GM12878 (cell line): Measurements from ENCODE around the gene KRT14. TPM values are rescaled to one million over a fixed set of nuclear protein-coding genes. Genes with fewer than 3 reads are reported as not detected.

ENCODE experiments used
- ATAC-seq: fragments of 200-7000 bp; cut with Tn5 transposase; 3 replicates; pipeline ENCODE4 v1.9.1; 2020; ENCODE audit warnings: mild to moderate bottlenecking, moderate library complexity
- BruUV-seq: library from RNA; stranded (reverse); fragments of 400-500 nt; replicated peaks from 2 replicates; lab custom pipeline; 2021; lab: Mats Ljungman, UMichigan
- CTCF ChIA-PET: fragments of 300-600 bp; sonication (Branson Sonifier 250); formaldehyde crosslinking; extraction: SDS; loops from one replicate; lab custom pipeline; 2021; ENCODE audit warnings: inconsistent platforms; lab: Yijun Ruan, JAX
- POLR2A ChIA-PET: fragments of 350-600 bp; formaldehyde crosslinking; extraction: SDS; loops from one replicate; lab custom pipeline; 2021; ENCODE audit warnings: inconsistent platforms; lab: Charles Lee
- RAD21 ChIA-PET: fragments of 300-600 bp; sonication (Branson Sonifier 250); formaldehyde crosslinking; loops from one replicate; lab custom pipeline; 2023; ENCODE audit warnings: antibody characterized with exemption; ENCODE audit not compliant: unreplicated experiment; lab: Charles Lee
- SMC1A ChIA-PET: fragments of 300-600 bp; sonication (Branson Sonifier 250); formaldehyde crosslinking; loops from one replicate; lab custom pipeline; 2023; ENCODE audit not compliant: unreplicated experiment, uncharacterized antibody; lab: Charles Lee
- DNase-seq: peaks from one replicate; pipeline ENCODE4 v3.0.0-alpha.2; 2011; ENCODE audit warnings: low read depth, low spot score
- FAIRE-seq: peaks from 3 replicates; lab custom pipeline; 2011; peaks lifted over from hg19 to GRCh38; lab: Jason Lieb, UNC
- H2AFZ ChIP-seq: 2 replicates; pipeline ENCODE4 v1.6.0; 2011; ENCODE audit warnings: low read depth, low read length, control low read depth; ENCODE audit not compliant: control insufficient read depth
- H3K27ac ChIP-seq: 2 replicates; pipeline ENCODE4 v1.5.1; 2011; ENCODE audit warnings: control low read depth; ENCODE audit not compliant: control insufficient read depth, insufficient read depth
- H3K27me3 ChIP-seq, 2 experiments: replicated peaks in 1 of 2; 2 replicates each; pipeline versions ENCODE4 v1.6.0 to v1.6.1; 2011; ENCODE audit warnings: low read length in 1 of 2; ENCODE audit not compliant: control insufficient read depth in 2 of 2, insufficient read depth in 2 of 2
- H3K36me3 ChIP-seq, 2 experiments: 2 replicates each; pipeline ENCODE4 v1.5.1; 2011; ENCODE audit warnings: low read length in 1 of 2; ENCODE audit not compliant: control insufficient read depth in 2 of 2, insufficient read depth in 2 of 2
- H3K4me1 ChIP-seq: 2 replicates; pipeline ENCODE4 v1.6.1; 2011; ENCODE audit warnings: mild to moderate bottlenecking, low read length, moderate library complexity, mixed read lengths; ENCODE audit not compliant: control insufficient read depth, insufficient read depth
- H3K4me2 ChIP-seq: 2 replicates; pipeline ENCODE4 v1.6.0; 2011; ENCODE audit warnings: control low read depth; ENCODE audit not compliant: control insufficient read depth, insufficient read depth
- H3K4me3 ChIP-seq: fragments of 200-600 bp; sonication (generic); 2 replicates; pipeline ENCODE4 v1.5.1; 2016
- H3K79me2 ChIP-seq: 2 replicates; pipeline ENCODE4 v1.6.0; 2011; ENCODE audit warnings: low read length; ENCODE audit not compliant: control insufficient read depth, insufficient read depth
- H3K9ac ChIP-seq: 2 replicates; pipeline ENCODE4 v1.8.0; 2011; ENCODE audit warnings: low read length, control low read depth, mixed read lengths; ENCODE audit not compliant: control insufficient read depth, insufficient read depth
- H3K9me3 ChIP-seq: replicated peaks from 3 replicates; pipeline ENCODE4 v1.5.1; 2011; ENCODE audit warnings: mild to moderate bottlenecking, low read length; ENCODE audit not compliant: control insufficient read depth, insufficient read depth
- H4K20me1 ChIP-seq: 2 replicates; pipeline ENCODE4 v1.6.0; 2011; ENCODE audit not compliant: control insufficient read depth, insufficient read depth
- BCL11A ChIP-seq: IDR thresholded peaks from 2 replicates; pipeline ENCODE4 v1.6.1; 2011; ENCODE audit warnings: low read depth, low read length
- CHD1 ChIP-seq: IDR thresholded peaks from 2 replicates; pipeline ENCODE4 v1.6.1; 2012; ENCODE audit warnings: low read depth, low read length, improper control_type of control experiment
- DPF2 ChIP-seq: fragments of 450-650 bp; IDR thresholded peaks from 2 replicates; pipeline ENCODE4 v1.6.1; 2017; ENCODE audit warnings: mild to moderate bottlenecking
- JUNB ChIP-seq: IDR thresholded peaks from 2 replicates; pipeline ENCODE4 v1.6.1; 2016; ENCODE audit warnings: antibody characterized with exemption, mild to moderate bottlenecking
- POLR2A ChIP-seq: IDR thresholded peaks from 2 replicates; pipeline ENCODE4 v1.6.1; 2011; ENCODE audit warnings: low read depth, mild to moderate bottlenecking, low read length
- RCOR1 ChIP-seq: conservative IDR thresholded peaks from 2 replicates; pipeline ENCODE4 v1.6.1; 2012; ENCODE audit warnings: low read depth, low read length, improper control_type of control experiment
- SIX5 ChIP-seq: IDR thresholded peaks from 2 replicates; pipeline ENCODE4 v1.6.1; 2011; ENCODE audit warnings: mild to moderate bottlenecking, low read depth, low read length, moderate library complexity; ENCODE audit not compliant: severe bottlenecking
- SP1 ChIP-seq: IDR thresholded peaks from one replicate; pipeline ENCODE4 v1.6.1; 2011; ENCODE audit warnings: low read depth, low read length
- TCF7 ChIP-seq: IDR thresholded peaks from 2 replicates; pipeline ENCODE4 v1.6.1; 2014; ENCODE audit warnings: antibody characterized with exemption, borderline replicate concordance
- ZBED1 ChIP-seq: IDR thresholded peaks from 2 replicates; pipeline ENCODE4 v1.6.1; 2016; ENCODE audit warnings: borderline replicate concordance
- ZNF384 ChIP-seq: IDR thresholded peaks from 2 replicates; pipeline ENCODE4 v1.6.1; 2012; ENCODE audit warnings: low read depth, mild to moderate bottlenecking, low read length, improper control_type of control experiment, borderline replicate concordance
- ZSCAN29 ChIP-seq: fragments of 450-650 bp; IDR thresholded peaks from 2 replicates; pipeline ENCODE4 v1.6.1; 2017; ENCODE audit warnings: mild to moderate bottlenecking, moderate library complexity
- WGBS: methylation state at CpG from one replicate; pipeline ENCODE4 v1.1.6; 2016; ENCODE audit warnings: low lambda C conversion rate; ENCODE audit not compliant: insufficient replicate concordance, insufficient coverage; ENCODE audit errors: missing lambda C conversion rate; 5-methylcytosine and 5-hydroxymethylcytosine counted together
- in situ Hi-C: fragments of 300-500 bp; cut with MboI; formaldehyde crosslinking; loops from 9 replicates; pipeline ENCODE4 v1.14.3; 2018; ENCODE audit warnings: mixed read lengths
- intact Hi-C: fragments of 100-400 bp; cut with micrococcal nuclease; formaldehyde crosslinking; loops from one replicate; pipeline ENCODE4 v1.14.2; 2022; ENCODE audit not compliant: unreplicated experiment
- polyA plus RNA-seq, 11 experiments: library from polyadenylated mRNA; depleted of rRNA in 4 of 11; unstranded in 6 of 11; stranded (reverse) in 5 of 11; fragments of >200 nt; fragmentation: Nextera tagmentation in 4 of 11; fragmentation: Illumina TruSeq in 1 of 11; extraction: Ambion mirVana in 4 of 11; extraction: Trizol in 1 of 11; gene quantifications; 1 replicate in 1 of 11; 2 replicates in 10 of 11; pipeline versions ENCODE4 v1.2.1 to v1.2.3, GENCODE V29; 2011 to 2016; ENCODE audit warnings: inconsistent platforms in 2 of 11, missing spikeins in 2 of 11, low read depth in 1 of 11
- total RNA-seq, 4 experiments: library from RNA; depleted of rRNA in 3 of 4; stranded (reverse); fragments of >200 nt in 3 of 4; fragmentation: Illumina TruSeq in 1 of 4; extraction: Trizol in 1 of 4; gene quantifications; 2 replicates each; pipeline versions ENCODE4 v1.2.1 to v1.2.3, GENCODE V29; 2013 to 2021
- TF ChIP-seq, protein P1 (sequence below): fragments of 450-650 bp; IDR thresholded peaks from 2 replicates; pipeline ENCODE4 v1.6.1; 2017; ENCODE audit warnings: mild to moderate bottlenecking, moderate library complexity
- TF ChIP-seq, protein P2 (sequence below): fragments of 450-650 bp; conservative IDR thresholded peaks from 2 replicates; pipeline ENCODE4 v1.6.1; 2017; ENCODE audit warnings: mild to moderate bottlenecking, moderate library complexity

The KRT14 gene
- total and polyA plus RNA-seq, 10 of the 15 experiments (the other 5 are each of a cell fraction or from before 2014, with no cell fraction given) = 1.5 TPM; not detected in 9

GRCh38 chr17:41594363-41594915, 7.7 kb upstream of the KRT14 start:
- no peaks in the 10 kb centered on the region for H3K79me2 ChIP-seq
- RAD21 ChIA-PET = interaction anchor here (0.9 kb wide), 1 partner anchor 54 kb away, joined by 5 read pairs; no protein-coding TSS in a partner anchor
- no peak overlapping the region for H3K4me2 ChIP-seq
- peak; percentile 7 for FAIRE-seq
- in situ Hi-C loops = no loop called here
- H3K9me3 ChIP-seq = no peaks in the 10 kb centered on the region
- H4K20me1 ChIP-seq = no peaks in the 10 kb centered on the region
- no TSS peak for BruUV-seq
- ATAC-seq = no peak
- CTCF ChIA-PET = interaction anchor here (0.6 kb wide), 1 partner anchor 15 kb away, joined by 3 read pairs; no protein-coding TSS in a partner anchor
- no peak overlapping the region for H3K27ac ChIP-seq
- SMC1A ChIA-PET = interaction anchor here (2.0 kb wide), 1 partner anchor 54 kb away, joined by 7 read pairs; no protein-coding TSS in a partner anchor
- peaks cover 0 to 2% of the 10 kb centered on the region in 2 experiments; a peak in 2 of 4 replicates for H3K27me3 ChIP-seq
- H3K4me1 ChIP-seq = no peaks in the 10 kb centered on the region
- 0% methylated on average over 3 of the region's 3 CpGs for WGBS
- no peak for DNase-seq
- TF ChIP-seq JUNB = no peak
- no peak for TF ChIP-seq TCF7
- TF ChIP-seq, protein P1, sequence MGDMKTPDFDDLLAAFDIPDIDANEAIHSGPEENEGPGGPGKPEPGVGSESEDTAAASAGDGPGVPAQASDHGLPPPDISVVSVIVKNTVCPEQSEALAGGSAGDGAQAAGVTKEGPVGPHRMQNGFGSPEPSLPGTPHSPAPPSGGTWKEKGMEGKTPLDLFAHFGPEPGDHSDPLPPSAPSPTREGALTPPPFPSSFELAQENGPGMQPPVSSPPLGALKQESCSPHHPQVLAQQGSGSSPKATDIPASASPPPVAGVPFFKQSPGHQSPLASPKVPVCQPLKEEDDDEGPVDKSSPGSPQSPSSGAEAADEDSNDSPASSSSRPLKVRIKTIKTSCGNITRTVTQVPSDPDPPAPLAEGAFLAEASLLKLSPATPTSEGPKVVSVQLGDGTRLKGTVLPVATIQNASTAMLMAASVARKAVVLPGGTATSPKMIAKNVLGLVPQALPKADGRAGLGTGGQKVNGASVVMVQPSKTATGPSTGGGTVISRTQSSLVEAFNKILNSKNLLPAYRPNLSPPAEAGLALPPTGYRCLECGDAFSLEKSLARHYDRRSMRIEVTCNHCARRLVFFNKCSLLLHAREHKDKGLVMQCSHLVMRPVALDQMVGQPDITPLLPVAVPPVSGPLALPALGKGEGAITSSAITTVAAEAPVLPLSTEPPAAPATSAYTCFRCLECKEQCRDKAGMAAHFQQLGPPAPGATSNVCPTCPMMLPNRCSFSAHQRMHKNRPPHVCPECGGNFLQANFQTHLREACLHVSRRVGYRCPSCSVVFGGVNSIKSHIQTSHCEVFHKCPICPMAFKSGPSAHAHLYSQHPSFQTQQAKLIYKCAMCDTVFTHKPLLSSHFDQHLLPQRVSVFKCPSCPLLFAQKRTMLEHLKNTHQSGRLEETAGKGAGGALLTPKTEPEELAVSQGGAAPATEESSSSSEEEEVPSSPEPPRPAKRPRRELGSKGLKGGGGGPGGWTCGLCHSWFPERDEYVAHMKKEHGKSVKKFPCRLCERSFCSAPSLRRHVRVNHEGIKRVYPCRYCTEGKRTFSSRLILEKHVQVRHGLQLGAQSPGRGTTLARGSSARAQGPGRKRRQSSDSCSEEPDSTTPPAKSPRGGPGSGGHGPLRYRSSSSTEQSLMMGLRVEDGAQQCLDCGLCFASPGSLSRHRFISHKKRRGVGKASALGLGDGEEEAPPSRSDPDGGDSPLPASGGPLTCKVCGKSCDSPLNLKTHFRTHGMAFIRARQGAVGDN = no peak
- TF ChIP-seq, protein P2, sequence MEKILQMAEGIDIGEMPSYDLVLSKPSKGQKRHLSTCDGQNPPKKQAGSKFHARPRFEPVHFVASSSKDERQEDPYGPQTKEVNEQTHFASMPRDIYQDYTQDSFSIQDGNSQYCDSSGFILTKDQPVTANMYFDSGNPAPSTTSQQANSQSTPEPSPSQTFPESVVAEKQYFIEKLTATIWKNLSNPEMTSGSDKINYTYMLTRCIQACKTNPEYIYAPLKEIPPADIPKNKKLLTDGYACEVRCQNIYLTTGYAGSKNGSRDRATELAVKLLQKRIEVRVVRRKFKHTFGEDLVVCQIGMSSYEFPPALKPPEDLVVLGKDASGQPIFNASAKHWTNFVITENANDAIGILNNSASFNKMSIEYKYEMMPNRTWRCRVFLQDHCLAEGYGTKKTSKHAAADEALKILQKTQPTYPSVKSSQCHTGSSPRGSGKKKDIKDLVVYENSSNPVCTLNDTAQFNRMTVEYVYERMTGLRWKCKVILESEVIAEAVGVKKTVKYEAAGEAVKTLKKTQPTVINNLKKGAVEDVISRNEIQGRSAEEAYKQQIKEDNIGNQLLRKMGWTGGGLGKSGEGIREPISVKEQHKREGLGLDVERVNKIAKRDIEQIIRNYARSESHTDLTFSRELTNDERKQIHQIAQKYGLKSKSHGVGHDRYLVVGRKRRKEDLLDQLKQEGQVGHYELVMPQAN = no peak
- no peak for TF ChIP-seq BCL11A
- TF ChIP-seq ZBED1 = no peak
- TF ChIP-seq ZSCAN29 = no peak
- TF ChIP-seq SIX5 = no peak
- TF ChIP-seq DPF2 = no peak
- no peak for TF ChIP-seq CHD1
- no peak for TF ChIP-seq SP1
- TF ChIP-seq RCOR1 = no peak
- no peak for TF ChIP-seq POLR2A
- no peak for TF ChIP-seq ZNF384
- H3K36me3 ChIP-seq = no peaks in the 10 kb centered on the region
- intact Hi-C loops = loop anchor here (5.0 kb wide), 1 partner anchor 68 kb away; no protein-coding TSS in a partner anchor
- no peak overlapping the region for H3K9ac ChIP-seq
- POLR2A ChIA-PET = no interaction called here
- no peak overlapping the region for H2AFZ ChIP-seq
- no peak overlapping the region for H3K4me3 ChIP-seq
